GM19025 (cell line): Measurements from ENCODE around the gene RIOX2.
"Not testable (repeated sequence)": the region's sequence is repeated elsewhere in the genome, so short reads cannot be mapped to it uniquely, and the experiment has no call there.

Experiments used
- ATAC-seq: cut with Tn5 transposase; IDR thresholded peaks from one replicate; pipeline ENCODE4 v1.9.1; 2021; ENCODE audit warnings: mild to moderate bottlenecking, low read depth, moderate library complexity; ENCODE audit not compliant: unreplicated experiment

The RIOX2 gene

GRCh38 chr3:97971679-97972567, at the start of gene RIOX2:
Gene RIOX2 (minus strand): TSS chr3:97972431. CDS start chr3:97967593, 4,838 bp downstream.
- peak; percentile 90 for ATAC-seq

GRCh38 chr3:98020412-98020811, 48.2 kb upstream of the RIOX2 start:
- ATAC-seq, result no peak

GRCh38 chr3:98018301-98018700, 46.1 kb upstream of the RIOX2 start:
- no peak for ATAC-seq

DNA sequence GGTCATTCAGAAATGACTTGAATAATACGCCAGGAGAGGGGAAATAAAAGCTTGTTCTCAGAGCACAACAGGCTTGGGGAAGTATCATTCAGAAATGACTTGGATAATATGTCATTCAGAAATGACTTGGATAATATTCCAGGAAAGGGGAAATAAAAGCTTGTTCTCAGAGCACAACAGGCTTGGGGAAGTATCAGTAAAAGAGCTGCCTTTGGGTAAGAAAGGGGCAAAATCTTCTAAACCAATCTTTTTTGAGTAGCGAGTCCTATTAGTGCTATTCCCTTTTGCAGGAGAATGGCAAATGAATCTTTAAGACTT, 42.0 kb upstream of the RIOX2 start:
- ATAC-seq, result no peak

GRCh38 chr3:98013411-98014267, 41.4 kb upstream of the RIOX2 start:
- ATAC-seq, result no peak

GRCh38 chr3:98012979-98013378, 40.7 kb upstream of the RIOX2 start:
- ATAC-seq, result no peak

DNA sequence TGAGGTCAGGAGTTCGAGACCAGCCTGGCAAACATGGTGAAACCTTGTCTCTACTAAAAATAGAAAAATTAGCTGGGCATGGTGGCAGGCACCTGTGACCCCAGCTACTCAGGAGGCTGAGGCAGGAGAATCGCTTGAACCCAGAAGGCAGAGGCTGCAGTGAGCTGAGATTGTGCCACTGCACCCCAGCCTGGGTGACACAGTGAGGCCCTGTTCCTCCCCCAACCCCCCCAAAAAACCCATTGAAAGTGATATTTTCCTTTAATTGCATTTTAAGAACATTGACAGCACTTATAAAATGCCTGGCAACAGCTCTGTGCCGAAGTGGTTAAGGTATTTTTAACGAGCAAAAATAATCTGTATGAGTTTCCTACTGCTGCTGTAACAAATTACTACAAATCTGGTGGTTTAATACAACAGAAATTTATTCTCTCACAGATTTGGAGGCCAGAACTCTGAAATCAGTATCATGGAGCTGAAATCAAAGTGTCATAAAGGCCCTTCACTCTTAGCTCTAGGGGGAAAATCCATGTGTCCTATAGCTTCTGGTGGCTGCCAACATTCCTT, 38.7 kb upstream of the RIOX2 start:
- ATAC-seq, result not testable (repeated sequence)

GRCh38 chr3:98010194-98010882, 38.1 kb upstream of the RIOX2 start:
- ATAC-seq, result no peak

- peak; percentile 51 for ATAC-seq
These were observed 36.6 kb upstream of the RIOX2 start for GRCh38 chr3:98008855-98009254.

- ATAC-seq, result no peak
These were observed 33.2 kb upstream of the RIOX2 start for GRCh38 chr3:98005438-98005837.

GRCh38 chr3:98004721-98005120, 32.5 kb upstream of the RIOX2 start:
- no peak for ATAC-seq

DNA sequence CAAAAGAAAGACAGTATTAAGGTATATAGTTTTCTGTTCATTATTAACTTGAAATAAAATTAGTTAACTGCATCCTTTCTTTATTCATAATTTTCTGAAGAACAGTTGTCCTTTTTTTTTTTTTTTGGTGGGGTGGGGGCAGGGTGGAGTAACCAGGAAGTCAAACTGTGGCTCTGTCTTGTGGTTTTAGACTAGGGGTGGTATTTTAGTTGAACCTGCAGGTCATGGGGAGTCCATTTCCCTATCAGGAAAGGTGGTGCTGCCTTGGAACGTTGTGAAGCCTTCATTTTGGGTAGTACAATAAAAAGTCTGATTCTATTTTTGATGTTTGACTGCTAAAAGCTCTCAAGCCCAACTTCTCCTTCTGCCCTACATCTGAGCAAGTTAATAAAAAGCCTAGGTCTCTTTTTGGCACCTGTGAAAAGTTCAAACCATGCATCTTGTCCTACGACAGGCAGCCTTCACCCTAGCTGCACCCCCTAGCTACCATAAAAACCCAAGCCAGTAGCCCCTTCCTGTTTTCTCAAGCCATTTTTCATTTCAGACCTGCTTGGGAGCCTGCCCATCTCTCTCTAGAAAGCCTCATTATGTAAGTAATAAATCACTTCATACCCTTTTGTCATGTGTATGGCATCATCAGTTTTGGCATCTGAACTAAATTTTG, 31.2 kb upstream of the RIOX2 start:
- ATAC-seq, result no peak

DNA sequence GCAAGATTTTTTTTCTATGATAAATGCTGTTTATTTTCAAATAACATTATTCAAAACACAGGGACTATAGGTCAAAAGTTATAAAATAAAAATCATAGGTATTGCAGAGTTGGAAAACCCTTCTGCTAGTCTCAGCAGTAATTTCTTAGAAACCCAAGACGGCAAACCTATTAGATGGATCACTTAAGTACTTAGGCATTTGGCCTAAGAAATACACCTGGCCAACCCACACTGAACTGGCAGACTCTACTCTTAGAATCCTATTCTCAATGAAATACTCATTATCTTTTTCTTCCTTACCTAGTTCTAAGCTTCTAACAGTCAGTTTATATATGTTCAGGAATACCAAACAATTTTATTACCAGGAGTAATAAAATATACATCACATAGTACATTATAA, 30.5 kb upstream of the RIOX2 start:
- no peak for ATAC-seq

- ATAC-seq, result no peak
These were observed 27.8 kb upstream of the RIOX2 start for GRCh38 chr3:97999994-98000393.

DNA sequence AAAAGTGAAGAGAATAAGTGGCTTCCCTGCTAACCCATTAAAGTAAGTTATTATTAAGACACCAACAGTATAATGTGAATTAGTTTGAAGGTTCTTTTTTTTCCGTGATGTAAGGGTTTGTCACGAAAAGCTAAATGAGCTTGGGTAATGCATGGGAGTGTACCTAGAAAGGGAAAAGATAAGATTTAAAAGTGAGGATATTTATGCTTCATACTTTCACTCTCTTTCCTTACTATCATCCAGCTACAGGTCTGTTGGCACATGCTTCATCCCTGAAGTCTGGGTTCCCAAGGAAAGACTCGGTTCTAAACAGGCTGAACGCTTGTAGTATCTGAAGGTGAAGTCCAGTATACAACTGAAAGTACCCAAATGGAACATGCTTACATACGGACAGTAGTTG, 26.9 kb upstream of the RIOX2 start:
- ATAC-seq, result no peak

GRCh38 chr3:97996988-97997387, 24.8 kb upstream of the RIOX2 start:
- ATAC-seq, result no peak

- ATAC-seq, result no peak
These were observed 22.2 kb upstream of the RIOX2 start for GRCh38 chr3:97994328-97994945.

DNA sequence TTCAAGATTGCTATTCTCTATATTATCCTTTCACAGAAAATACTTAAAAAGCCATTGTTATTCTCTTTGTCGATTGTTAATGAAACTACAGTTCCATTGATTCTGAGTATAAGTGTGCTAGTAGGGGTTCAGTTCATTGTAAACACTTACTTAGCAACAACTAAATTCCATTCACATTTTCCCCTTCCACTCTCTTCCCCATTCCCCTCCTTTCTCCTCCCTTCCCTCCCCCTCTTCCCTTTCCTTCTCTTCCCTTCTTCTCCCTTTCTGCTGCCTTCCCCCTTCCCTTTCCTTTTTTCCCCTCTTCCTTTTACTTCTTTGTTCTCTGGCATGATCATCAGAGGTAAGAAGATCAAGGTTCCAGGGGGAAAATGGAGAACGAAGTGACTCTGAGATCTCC, 21.3 kb upstream of the RIOX2 start:
- ATAC-seq, result no peak

DNA sequence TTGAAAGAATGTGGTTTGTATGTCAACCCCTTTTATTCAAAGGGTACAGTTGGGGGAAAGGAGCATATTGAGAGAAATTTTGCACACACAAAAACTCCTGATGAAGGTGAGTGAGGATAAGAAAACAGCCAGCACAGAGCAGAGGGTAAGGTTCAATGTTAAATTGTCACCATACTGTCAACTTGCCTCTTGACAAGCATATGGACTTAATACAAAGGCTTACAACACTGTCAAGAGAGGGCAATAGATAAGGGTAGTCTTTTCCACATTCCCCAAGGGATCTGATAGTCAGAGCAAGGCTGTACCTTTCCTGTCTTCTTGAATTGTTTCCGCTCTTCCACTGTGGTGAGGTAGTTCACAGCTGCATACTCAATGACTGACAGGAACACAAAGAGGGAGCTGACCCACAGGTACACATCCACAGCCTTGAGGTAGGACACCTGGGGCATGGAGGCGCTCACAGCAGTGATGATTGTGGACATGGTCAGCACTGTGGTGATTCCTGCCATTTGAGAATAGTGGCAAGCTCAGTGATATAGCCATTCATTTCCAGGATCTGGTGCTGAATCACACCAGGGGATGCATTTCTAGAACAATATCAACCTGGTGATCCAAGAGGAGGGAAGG, 20.4 kb upstream of the RIOX2 start:
- no peak for ATAC-seq
